Dedifferentiated amniotic fluid mesenchymal stem cell (primary cell): ENCODE measurements around the gene NTM.

Experiments
- DNase-seq: peaks from one replicate; pipeline ENCODE4 v3.0.0-alpha.2; 2016; ENCODE audit errors: extremely low spot score

NTM gene

DNA sequence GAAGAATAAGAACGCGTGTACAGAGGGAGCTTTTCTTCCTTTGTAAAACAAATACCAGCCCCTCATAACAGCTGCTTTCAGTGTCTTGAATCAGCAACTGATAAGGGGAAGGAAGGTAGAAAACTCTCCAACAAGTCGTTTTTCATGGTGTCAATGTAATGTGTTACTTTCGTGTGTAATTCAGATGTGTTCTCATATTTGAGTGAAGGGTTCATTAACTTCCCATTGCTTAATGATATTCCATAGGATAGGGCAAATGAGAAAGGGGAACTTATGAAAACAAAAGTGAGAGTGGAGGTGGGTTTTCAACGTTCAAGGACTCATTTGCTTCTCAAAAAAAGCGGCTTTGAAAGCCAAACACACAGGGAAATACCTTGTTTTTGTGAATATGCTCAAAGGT lies 452.1 kb downstream of the NTM start:
- DNase-seq = no peak

- DNase-seq = no peak
Measured at GRCh38 chr11:131823772-131824171, 453.4 kb downstream of the NTM start.

DNA sequence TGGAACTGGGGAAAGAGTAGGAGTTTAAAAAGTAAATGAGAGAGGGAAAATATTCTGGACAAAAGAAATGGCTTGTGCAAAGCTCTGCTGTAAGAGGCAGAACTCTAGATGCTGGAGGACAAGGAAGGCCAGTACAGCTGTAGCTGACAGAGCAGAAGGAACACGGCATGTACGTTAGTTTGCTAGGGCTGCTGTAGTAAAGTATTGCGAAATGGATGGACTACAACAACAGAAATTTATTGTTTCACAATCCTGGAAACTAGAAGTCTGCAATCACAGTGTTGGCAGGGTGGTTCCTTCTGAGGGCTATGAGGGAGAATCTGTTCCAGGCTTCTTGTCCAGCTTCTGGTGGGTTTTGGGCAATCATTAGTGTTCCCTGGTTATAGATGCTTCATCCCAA lies 454.4 kb downstream of the NTM start:
- no peak for DNase-seq

- no peak for DNase-seq
Measured at GRCh38 chr11:131827430-131827829, 457.0 kb downstream of the NTM start.

DNA sequence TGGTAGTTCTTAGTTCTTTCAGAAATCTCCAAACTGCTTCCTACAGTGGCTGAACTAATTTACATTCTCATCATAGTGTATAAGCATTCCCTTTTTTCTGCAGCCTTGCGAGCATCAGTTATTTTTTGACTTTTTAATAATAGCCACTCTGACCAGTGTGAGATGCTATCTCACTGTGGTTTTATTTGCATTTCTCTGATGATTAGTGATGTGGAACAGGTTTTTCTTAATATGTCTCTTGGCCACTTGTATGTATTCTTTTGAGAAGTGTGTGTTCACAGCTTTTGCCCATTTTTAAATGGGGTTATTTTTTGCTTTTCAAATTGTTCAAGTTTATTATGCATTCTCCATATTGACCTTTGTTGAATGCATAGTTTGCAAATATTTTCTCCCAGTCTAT lies 459.3 kb downstream of the NTM start:
- no peak for DNase-seq

DNA sequence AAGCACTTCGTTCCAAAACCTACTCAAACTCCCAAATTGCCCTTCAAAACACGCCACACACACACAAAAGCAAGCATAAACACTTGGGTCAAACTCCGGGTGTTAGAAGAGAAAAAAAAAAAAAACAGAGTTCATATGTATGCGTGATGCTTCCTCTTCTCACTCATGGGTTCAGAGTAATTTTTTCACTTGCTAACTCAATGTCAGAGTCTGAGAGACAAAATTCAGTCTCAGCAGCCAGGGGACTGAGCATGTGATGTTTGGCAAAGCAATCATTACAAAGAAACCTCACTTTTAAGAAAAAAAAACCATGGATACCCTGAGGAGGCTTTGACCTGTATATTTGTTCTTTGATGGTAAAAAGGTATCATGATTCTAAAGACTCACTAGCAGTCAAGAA lies 461.7 kb downstream of the NTM start:
- DNase-seq = no peak

GRCh38 chr11:131833366-131833765 lies 463.0 kb downstream of the NTM start:
- DNase-seq = no peak

DNA sequence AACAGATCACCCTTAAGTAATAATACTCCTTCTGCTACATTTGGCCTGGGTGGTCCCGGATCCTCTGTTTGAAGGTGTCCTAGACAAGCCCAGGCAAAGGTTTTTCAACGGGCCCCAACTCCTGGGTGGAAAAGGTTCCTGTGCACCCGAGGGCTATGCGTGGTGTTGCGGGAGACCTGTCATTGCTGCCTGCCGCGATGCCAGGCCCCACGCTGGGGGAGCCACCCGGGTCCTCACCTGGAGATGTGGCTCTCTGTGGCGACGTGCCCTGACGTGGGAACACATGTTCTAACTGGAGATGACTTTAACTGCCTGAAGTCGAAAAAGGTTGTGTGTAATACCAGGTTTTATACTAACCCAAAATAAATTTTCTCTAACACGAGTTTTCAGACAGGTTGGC lies 467.1 kb downstream of the NTM start:
- no peak for DNase-seq

DNA sequence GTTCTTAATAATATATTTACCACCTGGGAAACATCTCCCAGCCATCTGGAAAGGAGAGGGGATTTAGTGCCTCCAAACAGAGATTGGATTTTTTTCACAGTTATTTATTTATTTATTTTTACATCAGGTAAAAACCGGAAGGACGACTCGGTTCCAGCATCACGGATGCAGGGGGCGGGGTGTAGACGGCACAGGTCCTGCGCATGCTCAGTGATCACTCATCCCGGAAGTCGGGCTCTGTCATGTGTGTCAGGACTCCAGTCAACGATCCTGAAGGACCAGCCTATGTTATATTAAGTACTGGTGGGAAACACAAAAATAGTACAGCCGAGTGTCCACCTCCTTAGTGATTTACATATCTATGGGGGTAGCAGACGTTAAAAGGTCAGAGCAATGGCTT lies 467.6 kb downstream of the NTM start:
- DNase-seq = no peak

DNA sequence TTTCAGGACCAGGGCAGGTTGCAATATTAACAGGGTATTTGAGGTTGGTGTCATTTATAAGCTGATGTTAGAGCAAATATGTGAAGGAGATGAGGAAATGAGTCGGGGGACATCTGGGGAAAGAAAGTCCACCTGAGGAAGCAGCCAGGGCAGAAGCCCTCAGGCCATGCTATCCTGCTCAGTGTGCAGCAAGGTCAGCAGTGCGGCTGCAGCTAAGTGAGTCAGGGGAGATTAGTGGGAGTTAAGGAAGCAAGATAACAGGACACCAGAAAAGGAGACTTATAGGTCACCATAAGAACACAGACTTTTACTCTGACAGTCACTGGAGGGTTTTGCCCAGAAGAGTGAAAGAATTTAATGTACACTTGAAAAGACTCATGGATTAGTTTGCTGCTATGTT lies 468.9 kb downstream of the NTM start:
- no peak for DNase-seq

GRCh38 chr11:131840545-131840944 lies 470.1 kb downstream of the NTM start:
- no peak for DNase-seq

- DNase-seq = no peak
Measured at GRCh38 chr11:131841028-131841427, 470.6 kb downstream of the NTM start.

DNA sequence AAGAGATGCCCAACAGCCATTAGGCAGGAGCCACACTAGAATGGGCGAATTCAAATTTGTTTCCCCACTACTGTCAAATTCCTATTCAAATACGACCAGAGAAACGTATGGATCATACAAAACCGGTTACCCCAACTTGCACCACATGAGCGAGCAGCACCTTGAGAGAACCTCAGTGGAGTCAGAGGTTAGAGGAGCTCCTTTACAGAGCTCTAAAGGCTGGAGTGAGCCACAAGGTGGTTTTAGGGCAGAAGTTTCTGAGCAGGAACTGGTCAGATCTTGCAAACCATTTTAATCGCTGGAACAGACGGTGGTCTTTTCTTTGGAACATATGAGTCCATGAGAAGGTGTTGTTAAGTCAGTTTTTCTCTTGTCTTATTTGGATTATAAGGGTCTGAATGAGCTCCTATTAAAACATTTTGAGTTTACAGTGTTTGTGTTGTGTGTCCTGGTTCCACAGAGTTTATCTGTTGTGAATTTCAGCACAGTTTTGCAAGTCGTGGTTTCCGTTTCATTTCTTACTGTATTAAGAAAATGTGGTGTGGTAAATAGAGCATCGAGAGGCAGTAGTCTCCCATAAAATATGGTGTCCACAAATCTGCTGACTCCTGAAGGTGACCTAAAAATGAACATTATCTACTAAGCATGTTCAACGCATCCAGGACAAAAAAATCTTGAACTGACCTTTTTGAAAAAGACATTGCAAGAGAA lies 471.7 kb downstream of the NTM start:
- no peak for DNase-seq

DNA sequence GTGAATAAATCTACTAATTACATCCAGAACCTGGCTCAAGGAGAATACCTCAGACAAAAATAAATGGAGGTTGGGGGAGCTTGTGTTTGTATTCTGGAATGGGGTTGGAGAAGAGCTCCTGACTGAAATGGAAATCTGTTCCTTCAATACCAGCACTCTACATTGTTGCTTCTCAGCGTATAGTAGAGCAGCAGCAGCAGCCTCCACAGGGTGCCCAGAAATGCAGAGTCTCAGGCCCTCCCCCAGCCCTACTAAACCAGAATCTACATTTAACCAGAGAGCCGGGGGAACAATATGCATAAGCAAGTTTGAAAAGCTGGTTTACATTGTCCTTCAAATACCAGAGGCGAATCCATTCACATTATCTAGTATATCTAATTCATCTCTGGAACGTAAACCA lies 474.8 kb downstream of the NTM start:
- DNase-seq = no peak

DNA sequence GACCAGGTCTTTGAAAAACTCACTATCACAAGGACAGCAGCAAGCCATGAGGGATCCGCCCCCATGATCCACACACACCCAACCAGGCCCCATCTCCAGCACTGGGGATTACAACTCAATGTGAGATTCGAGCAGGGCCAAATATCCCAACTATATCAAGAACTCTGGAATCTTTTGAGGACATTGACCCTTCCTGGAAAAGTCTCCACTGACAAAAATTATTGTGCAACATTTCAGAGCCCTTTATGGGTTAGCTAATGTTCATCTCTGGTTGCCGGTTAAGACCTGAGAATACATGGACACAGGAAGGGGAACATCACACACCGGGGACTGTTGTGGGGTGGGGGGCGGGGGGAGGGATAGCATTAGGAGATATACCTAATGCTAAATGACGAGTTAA lies 479.1 kb downstream of the NTM start:
- no peak for DNase-seq

GRCh38 chr11:131850507-131850906 lies 480.1 kb downstream of the NTM start:
- DNase-seq = no peak

- no peak for DNase-seq
Measured at GRCh38 chr11:131851964-131852755, 481.7 kb downstream of the NTM start.

- DNase-seq = no peak
Measured at GRCh38 chr11:131852757-131853156, 482.3 kb downstream of the NTM start.

DNA sequence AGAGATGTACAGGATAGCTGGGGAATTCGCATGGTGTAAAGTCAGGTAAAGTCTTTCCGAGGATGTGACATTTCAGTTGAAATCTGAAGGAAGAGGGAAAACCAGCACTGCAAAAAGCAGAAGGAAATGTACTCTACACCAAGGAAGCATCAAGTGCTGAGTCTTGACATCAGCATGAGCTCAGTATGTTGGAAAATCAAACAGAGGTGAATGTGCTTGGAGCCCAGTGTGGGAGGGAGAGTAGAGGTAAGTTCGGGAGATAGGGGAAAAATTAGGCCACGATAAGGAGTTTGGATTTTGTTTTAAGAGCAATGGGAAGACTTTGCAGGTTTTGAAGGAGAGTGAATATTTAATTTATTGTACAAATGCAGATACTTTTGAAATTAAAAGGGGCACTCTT lies 484.0 kb downstream of the NTM start:
- DNase-seq = no peak

- no peak for DNase-seq
Measured at GRCh38 chr11:131855320-131855719, 484.9 kb downstream of the NTM start.

DNA sequence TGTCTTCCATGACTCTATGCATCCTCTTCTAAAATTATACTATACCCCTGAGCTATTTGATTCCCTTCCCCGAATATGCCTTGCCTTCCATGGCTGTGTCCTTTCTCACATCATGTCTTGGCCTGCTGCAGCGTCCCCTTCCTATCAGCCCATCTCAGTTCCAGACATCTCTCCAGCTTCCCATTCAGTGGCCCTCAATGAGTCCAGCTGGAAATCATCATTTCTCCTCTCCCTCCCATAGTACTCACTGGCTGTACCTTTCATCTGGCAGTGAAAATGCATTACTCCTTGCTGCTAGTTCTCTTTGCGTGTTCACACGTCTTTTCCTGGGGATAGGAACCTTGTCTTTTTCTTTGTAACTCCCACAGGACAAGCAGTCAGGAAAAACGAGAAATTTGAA lies 486.8 kb downstream of the NTM start:
- DNase-seq = no peak

DNA sequence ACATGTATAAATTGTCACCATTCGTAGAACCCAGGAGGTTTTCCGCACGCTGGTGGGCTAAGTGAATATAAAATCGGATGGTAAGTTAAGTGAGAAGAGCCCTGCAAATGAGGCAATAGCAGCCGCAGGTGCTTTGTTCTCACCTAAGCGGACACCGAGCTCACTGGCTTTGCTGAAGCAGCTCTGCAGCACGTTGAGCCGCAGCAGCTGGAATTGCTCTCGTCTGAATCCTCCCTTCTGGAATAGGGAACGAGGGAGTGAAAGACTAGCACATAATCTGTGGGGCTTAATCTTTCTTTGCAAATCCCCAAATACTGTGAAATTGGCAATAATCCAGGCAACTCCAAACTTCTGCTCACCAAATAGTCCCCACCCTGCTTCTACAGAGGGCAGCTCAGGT lies 488.1 kb downstream of the NTM start:
- DNase-seq = no peak

DNA sequence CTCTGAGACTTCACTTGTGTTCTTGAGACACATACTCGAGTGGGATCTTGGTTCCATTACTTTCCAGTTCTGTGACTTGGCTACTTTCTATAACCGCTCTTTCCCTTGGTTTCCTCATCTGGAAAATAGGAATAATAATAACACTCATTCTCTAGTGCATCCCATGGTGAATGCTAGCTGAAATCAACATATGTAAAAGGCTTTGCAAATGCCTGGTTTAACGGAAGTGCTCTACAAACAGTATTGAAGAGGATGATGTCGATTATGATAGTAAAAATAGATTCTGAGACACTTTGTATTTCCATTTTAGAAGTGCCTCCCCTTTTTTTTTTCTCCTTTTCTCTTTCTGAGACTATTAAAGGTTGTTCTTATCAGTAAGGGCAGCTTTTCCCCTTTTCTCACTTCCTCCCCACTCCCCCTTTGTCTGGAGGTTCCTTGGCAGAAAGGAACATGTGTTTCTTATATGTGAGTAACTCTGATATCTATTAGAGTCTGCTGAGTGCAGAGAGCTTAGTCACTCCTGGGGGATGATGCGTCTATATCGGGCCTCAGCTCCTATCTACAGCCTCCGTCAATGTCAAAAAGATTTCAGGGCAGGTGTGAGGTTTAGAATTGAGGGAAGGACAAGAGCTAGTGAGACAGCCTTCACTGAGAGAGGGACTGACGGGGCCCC lies 489.3 kb downstream of the NTM start:
- no peak for DNase-seq
